Breast epithelium (tissue), 3 donors: ENCODE measurements around the gene LTBP2.

ENCODE experiments used
- POLR2A ChIP-seq: fragments of 450-650 bp; IDR thresholded peaks from one replicate; pipeline ENCODE4 v1.6.1; 2016; ENCODE audit warnings: antibody characterized with exemption, mild to moderate bottlenecking, moderate library complexity
- POLR2AphosphoS5 ChIP-seq, 3 donors: sonication (generic); formaldehyde crosslinking; IDR thresholded peaks; one replicate each; pipeline ENCODE4 v1.6.1; 2017; ENCODE audit warnings: antibody characterized with exemption in 3 of 3

DNA sequence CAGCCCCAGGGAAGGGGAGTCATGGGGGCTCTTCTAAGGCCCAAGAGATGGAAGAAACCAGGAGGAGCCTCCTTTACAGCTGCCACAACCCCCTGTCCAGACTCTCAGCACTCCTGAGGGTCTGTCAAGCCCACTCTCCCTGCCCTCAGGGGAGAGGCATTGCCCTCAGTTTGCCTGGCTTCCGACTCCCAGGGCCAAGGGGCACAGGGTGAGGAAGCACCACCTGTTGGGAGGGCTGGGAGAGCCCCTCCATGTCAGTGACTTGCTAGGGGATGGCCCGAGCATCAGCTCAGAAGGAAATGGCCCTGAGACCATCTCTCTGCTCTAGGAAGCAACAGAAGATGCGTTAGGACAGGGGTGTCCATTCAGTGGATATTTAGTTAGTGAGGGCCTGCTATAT lies 36.1 kb downstream of the LTBP2 start:
- TF ChIP-seq POLR2A (no peak), POLR2AphosphoS5 (IDR thresholded peaks at IDR 0.05) (no peak)
